T-helper 17 cell (primary cell): ENCODE data around the gene ZRANB2. TPM values are rescaled to one million over a fixed set of nuclear protein-coding genes. Genes with fewer than 3 reads are reported as not detected.

Source experiments
- ATAC-seq: fragments of 150-1000 bp; cut with Tn5 transposase; 2 replicates; pipeline ENCODE4 v1.10.0; 2021; ENCODE audit warnings: mild to moderate bottlenecking, moderate library complexity
- DNase-seq, 3 donors: peaks; one replicate each; pipeline versions ENCODE4 v3.0.0 to v3.0.0-alpha.2; 2020 to 2021
- H3K9me3 ChIP-seq: one replicate; pipeline ENCODE4 v1.7.0; 2013; ENCODE audit warnings: low read length, mild to moderate bottlenecking; ENCODE audit not compliant: control insufficient read depth, poor library complexity, severe bottlenecking
- H3K27ac Mint-ChIP-seq: one replicate; pipeline ENCODE4 v1.8.0; 2022; ENCODE audit warnings: mild to moderate bottlenecking, moderate library complexity, mixed read lengths
- H3K27me3 Mint-ChIP-seq: one replicate; pipeline ENCODE4 v1.8.0; 2022; ENCODE audit warnings: mixed read lengths
- H3K36me3 Mint-ChIP-seq: one replicate; pipeline ENCODE4 v1.8.0; 2022; ENCODE audit warnings: low read depth, mixed read lengths
- H3K4me1 Mint-ChIP-seq: one replicate; pipeline ENCODE4 v1.8.0; 2022; ENCODE audit warnings: mild to moderate bottlenecking, mixed read lengths
- H3K4me3 Mint-ChIP-seq: one replicate; pipeline ENCODE4 v1.8.0; 2022; ENCODE audit warnings: mild to moderate bottlenecking, moderate library complexity, mixed read lengths
- total RNA-seq, 4 donors: library from RNA in 2 of 4; stranded (reverse) in 2 of 4; gene quantifications; one replicate each; pipeline ENCODE4 v1.2.3 and lab custom pipeline; 2022 to 2026

ZRANB2 gene
- total RNA-seq, 2 donors from 2014 or later, result 88.5 to 95.2 TPM

DNA sequence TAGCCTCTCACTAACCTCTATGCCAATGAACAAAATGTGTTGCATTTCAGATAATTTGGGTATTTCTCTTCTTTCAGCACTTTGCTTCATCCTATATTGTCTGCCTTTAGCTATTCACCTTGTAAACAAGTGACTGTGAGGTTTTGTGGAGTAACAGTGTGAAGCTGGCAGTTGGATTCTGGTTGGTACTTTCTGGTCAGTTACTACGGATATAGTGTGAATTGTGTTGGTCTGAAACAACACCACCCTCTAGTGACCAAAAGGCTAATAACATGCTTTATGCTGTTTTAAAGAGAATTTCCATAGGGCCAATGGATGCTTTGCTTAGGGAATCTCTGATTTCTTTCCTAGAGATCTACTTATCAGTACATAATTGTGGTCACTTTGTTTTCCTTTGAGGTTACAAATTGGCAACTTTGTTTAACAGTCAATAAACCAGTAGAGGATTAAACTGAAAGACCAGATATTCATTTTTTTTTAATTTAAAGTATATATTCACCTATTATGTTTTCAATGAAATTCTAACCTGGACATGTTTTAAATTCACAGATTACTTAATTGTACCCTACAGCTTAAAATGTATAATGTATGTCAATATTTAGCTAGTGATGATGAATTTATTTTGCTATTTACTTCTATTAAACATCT lies 30.8 kb downstream of the ZRANB2 start:
- ATAC-seq (peak; percentile 56), DNase-seq (no peak)
- Mint-ChIP-seq H3K4me1 (peaks cover 18% of the 10 kb centered on the region), H3K27ac (no peak overlapping the region), H3K36me3 (peaks cover 4% of the 10 kb centered on the region), H3K4me3 (no peak overlapping the region), H3K27me3 (peaks cover 35% of the 10 kb centered on the region)
- no peaks in the 10 kb centered on the region for H3K9me3 ChIP-seq

DNA sequence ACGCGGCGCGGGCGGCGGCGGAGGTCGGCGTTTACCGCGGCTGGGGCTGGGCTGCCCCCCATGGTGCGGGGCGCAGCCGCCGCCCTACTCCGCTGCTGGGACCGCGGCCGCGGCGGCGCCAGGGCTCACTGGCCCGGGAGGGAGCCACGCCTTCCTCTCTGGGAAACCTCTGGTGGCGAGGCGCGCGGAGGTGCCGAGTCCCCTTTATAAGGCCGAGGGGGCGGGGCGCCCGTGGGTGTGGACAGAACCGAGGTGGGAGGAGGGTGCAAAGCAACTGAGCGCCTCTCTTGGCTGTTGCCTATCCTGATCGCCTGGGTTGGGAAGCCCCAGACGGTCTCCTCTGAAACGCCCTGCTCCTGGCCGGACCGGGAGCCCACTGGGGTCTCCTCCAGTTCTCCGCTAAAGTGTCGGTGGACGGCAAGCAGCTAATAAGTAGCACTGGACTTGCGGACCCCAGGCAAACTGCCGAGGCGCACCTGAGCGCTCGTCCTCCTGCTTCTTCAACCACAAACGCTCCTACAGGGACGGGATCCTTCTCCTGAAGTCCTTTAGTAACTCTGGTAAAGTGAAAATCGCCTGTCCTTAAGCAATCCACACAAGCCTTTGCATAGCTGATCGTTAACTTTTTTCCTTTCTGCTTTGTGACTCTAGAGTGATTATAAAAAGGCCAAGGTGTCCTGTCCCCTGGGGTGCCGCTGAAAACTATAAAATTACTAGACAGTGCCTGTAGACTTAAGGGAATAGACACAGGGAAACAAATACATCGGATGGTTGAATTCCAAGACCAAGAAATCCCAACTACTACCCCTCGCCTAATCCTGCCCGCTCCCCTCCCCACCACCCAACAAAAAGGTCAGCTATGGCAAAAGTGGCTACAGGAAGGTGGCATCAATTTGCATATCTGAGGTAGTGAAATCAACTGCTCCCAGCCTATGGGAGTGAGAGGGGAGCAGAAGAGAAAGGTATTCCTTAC lies 32.9 kb downstream of the ZRANB2 start, which contains the start of gene PTGER3:
PTGER3 (minus strand) TSS at position 182 of the 973 bp plus-strand sequence. CDS start 239 bp downstream, outside the sequence.
- Mint-ChIP-seq H3K36me3 (peaks cover 4% of the 10 kb centered on the region), H3K4me1 (peaks cover 16% of the 10 kb centered on the region), H3K27ac (no peak within 1 kb of the TSS), H3K27me3 (peaks cover 39% of the 10 kb centered on the region), H3K4me3 (peak within 1 kb of the TSS; percentile 89)
- peak; percentile 45 for ATAC-seq
- peak; percentile 16 to 37 (median 23) for DNase-seq
- H3K9me3 ChIP-seq, result no peaks in the 10 kb centered on the region

DNA sequence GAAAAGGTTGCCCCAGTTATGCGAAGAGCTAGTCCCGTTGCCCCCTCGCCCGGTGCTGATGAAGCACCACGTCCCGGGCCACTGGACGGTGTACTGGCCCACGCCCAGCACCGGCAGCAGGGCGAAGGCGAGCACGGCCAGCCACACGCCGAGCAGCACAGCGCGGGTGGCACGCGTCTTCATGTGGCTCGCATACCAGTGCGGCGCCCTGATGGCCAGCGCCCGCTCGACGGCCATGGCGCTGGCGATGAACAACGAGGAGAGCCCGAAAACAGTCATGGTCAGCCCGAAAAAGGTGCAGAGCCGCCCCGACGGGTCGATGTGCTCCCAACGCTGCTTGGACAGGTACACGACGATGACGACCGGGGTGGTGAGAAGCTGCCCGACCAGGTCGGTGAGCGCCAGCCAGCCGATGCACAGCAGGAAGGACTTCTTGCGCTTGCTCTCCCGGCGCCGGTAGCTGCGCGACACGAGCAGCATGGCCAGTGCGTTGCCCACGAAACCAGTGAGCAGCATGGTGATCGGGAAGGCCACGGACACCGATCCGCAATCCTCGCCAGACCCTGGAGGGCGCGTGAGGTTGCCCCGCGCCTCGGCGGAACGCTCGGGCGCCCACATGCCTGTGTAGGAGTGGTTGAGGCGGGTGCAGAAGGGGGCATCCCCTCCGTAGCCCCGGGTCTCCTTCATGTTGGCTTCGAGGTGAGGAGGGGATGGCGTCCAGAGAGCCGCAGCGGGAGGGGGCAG lies 33.8 kb downstream of the ZRANB2 start:
- ATAC-seq, result peak; percentile 53
- H3K27ac Mint-ChIP-seq, result no peak overlapping the region
- H3K36me3 Mint-ChIP-seq, result peaks cover 4% of the 10 kb centered on the region
- no peak for DNase-seq
- peak overlapping the region; percentile 89 for H3K4me3 Mint-ChIP-seq
- H3K27me3 Mint-ChIP-seq, result peaks cover 39% of the 10 kb centered on the region
- H3K4me1 Mint-ChIP-seq, result peaks cover 15% of the 10 kb centered on the region
- H3K9me3 ChIP-seq, result no peaks in the 10 kb centered on the region

DNA sequence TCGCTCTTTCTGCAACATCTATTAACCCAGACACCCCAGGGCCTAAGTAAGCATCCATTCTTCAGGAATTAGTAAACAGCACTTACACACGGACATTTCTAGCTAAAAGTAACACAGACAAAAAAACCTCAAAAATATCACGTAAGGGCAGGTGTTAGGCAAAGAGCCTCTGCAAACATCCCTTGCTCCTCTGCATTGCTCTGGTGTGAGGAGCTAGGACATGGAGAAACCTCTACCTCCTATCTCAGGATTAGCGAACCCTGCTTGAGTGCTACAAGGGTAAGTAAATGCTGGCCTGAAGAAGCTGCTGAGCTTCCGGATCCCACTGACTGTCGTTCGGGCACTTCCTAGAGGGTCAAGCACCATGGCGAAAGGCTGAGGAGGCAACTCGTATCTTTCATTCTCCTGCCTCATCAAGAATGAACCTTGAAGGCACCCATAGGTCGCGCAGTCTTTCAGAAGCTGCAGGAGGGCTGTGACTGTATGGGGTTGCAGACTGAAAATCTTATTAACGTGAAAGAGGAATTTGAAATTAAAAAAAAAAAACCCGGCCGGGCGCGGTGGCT lies 35.3 kb downstream of the ZRANB2 start:
- no peak for ATAC-seq
- Mint-ChIP-seq H3K27me3 (peaks cover 51% of the 10 kb centered on the region), H3K27ac (no peak overlapping the region)

DNA sequence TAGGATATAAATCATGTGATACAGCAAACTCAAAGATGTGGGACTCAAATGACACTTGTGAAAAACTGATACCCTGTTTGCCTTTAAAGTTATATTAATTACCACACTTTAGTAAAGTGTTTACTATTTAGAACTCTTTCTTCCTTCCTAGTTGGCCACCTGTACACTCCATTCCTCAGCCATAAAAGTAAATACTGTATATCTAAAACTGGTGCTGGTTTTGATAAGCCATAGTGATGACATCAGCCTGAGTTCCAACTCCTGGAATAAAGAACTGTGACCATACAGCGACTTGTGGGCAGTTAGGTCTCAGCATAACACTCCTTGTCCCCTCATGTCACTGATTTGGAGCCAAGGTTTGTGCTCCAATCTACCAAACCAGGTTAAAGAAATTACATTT lies 36.0 kb downstream of the ZRANB2 start:
- Mint-ChIP-seq H3K27me3 (peaks cover 57% of the 10 kb centered on the region), H3K4me1 (peaks cover 15% of the 10 kb centered on the region), H3K4me3 (no peak overlapping the region), H3K36me3 (peaks cover 4% of the 10 kb centered on the region), H3K27ac (no peak overlapping the region)
- no peaks in the 10 kb centered on the region for H3K9me3 ChIP-seq
- ATAC-seq (no peak), DNase-seq (no peak)

More for the DNA sequence above, 35.3 kb downstream of the ZRANB2 start:
- peak overlapping the region; percentile 31 for H3K4me3 Mint-ChIP-seq
- H3K4me1 Mint-ChIP-seq, result peaks cover 17% of the 10 kb centered on the region
- DNase-seq, result no peak
- peaks cover 4% of the 10 kb centered on the region for H3K36me3 Mint-ChIP-seq
- no peaks in the 10 kb centered on the region for H3K9me3 ChIP-seq

DNA sequence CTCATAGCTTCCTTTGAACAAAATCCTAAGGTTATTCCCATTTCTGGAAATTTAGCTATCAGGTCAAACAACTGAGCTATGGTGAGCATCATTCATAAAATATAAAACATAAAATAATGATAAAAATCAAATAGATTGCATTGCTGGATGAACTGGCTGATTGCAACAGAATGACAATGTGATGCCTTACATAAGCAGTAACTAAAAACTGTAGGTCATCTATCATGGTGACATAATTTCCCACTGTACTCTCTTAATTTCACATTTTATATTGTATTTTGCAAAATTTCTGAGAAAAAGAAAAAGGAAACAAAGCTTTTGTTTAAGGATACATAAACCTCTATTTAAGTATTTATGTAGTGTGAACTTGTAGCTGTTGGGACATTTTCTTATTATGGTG lies 37.8 kb downstream of the ZRANB2 start:
- Mint-ChIP-seq H3K36me3 (peaks cover 4% of the 10 kb centered on the region), H3K4me1 (peaks cover 15% of the 10 kb centered on the region), H3K27ac (no peak overlapping the region), H3K4me3 (no peak overlapping the region), H3K27me3 (peaks cover 58% of the 10 kb centered on the region)
- no peak for DNase-seq
- no peaks in the 10 kb centered on the region for H3K9me3 ChIP-seq
- no peak for ATAC-seq

DNA sequence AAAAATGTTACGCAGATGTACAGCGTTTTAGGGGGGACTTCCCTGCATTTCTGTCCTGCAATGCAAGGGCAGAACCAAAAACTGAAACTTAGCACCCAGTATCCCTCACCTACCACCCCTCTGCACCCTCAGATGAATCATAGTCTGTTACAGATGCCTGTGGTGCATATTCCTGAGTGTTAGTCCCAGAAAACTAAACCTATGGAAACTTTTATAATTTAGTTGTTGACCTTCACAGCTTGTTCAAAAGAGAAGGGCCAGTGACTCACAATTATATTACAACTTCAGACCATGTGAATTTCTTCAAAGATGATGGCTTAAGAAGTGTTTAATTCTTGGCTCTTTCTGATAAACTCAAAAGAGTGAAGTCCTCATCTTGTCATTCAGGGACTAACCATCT lies 39.0 kb downstream of the ZRANB2 start:
- DNase-seq, result no peak
- H3K4me1 Mint-ChIP-seq, result peaks cover 12% of the 10 kb centered on the region
- H3K4me3 Mint-ChIP-seq, result no peak overlapping the region
- no peak for ATAC-seq
- no peak overlapping the region for H3K27ac Mint-ChIP-seq
- H3K9me3 ChIP-seq, result no peaks in the 10 kb centered on the region
- peaks cover 4% of the 10 kb centered on the region for H3K36me3 Mint-ChIP-seq
- peaks cover 54% of the 10 kb centered on the region for H3K27me3 Mint-ChIP-seq

DNA sequence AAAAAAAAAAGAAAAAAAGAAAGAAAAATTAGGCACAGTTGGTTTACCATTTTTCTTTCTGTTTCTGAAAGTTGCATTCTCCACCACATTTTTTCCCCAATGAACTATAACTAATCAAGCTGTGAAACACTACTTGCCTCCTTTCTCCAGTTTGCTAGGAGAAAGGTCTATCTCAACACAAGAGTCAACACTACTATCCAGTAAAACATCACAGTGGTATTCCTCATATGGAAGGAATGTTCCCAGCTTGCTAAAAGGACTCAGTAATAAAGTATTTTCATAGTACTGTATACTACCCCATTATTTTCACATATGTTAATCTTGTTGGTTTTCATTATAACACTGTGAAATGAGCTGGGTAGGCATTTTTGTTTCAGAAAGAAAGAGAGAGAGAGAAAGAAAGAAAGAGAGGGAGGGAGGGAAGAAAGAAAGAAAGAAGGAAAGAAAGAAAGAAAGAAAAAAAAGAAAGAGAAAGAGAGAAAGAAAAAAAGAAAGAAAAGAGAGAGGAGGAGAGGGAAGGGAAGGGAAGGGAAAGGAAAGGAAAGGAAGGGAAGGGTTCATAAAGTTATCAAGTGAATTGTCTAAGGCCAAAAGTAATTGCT lies 41.1 kb downstream of the ZRANB2 start:
- H3K36me3 Mint-ChIP-seq, result no peaks in the 10 kb centered on the region
- H3K4me3 Mint-ChIP-seq, result no peak overlapping the region
- H3K27ac Mint-ChIP-seq, result no peak overlapping the region
- peaks cover 5% of the 10 kb centered on the region for H3K4me1 Mint-ChIP-seq
- ATAC-seq (no peak), DNase-seq (no peak)
- H3K9me3 ChIP-seq, result no peaks in the 10 kb centered on the region
- H3K27me3 Mint-ChIP-seq, result peaks cover 49% of the 10 kb centered on the region

DNA sequence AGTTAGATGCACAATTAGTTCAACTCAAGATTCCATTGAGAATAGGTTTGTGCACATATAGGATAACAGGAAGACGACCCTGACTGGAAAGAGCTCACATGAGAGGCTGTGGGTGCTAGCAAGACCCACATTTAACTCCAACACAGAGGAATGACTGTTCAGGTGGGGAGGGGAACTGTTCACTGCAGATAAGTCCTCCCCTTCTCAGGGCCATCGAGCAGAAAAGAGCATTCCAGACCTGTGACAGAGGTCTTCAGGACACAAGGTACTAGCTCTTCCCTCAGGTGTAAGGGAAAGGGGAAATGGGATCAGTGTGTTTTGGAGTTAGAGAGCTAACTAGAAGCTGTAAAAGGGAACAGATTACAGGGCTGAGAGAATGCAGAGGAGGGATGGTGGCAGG lies 41.9 kb downstream of the ZRANB2 start:
- no peaks in the 10 kb centered on the region for H3K9me3 ChIP-seq
- H3K36me3 Mint-ChIP-seq, result no peaks in the 10 kb centered on the region
- H3K27me3 Mint-ChIP-seq, result peaks cover 48% of the 10 kb centered on the region
- peaks cover 5% of the 10 kb centered on the region for H3K4me1 Mint-ChIP-seq
- DNase-seq, result no peak
- no peak overlapping the region for H3K4me3 Mint-ChIP-seq
- ATAC-seq, result no peak
- H3K27ac Mint-ChIP-seq, result no peak overlapping the region

DNA sequence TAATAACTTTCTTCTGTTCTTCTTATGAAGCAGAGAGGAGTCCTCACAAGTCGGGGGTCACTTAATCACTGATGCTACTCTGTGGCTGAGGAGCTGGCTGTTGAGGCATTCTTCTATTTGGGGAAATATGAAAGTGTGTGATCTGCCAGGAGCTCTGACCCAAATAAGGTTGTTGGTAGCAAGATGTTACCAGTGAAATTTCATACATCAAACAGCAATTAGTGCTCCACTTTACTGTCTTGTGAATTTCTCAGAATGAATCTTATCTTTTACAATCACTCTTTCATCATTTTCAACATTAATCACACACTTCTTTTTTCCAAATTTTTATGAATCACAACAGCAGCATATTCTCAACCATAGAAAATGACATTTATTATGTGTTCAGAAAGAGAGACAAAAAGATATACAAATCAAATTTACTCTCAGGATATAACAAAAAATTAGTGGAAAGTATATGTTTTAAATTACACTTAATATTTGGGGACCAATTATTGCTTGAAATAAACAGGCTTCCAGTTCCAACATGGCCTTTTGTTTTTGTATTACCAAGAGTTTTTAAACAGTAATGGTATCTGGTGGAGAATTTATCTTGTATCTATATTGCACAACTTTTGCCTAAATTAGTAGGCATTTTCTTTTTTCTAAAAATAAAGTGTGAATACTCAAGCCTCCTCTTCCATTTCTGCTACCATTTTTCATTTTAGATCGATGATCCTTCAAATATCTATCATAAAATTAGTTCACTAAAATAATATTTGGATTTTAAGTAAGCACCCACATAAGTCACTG lies 42.8 kb downstream of the ZRANB2 start:
- no peak overlapping the region for H3K4me3 Mint-ChIP-seq
- ATAC-seq, result no peak
- peaks cover 5% of the 10 kb centered on the region for H3K4me1 Mint-ChIP-seq
- no peaks in the 10 kb centered on the region for H3K9me3 ChIP-seq
- no peak for DNase-seq
- H3K27ac Mint-ChIP-seq, result no peak overlapping the region
- H3K36me3 Mint-ChIP-seq, result no peaks in the 10 kb centered on the region
- H3K27me3 Mint-ChIP-seq, result peaks cover 54% of the 10 kb centered on the region

DNA sequence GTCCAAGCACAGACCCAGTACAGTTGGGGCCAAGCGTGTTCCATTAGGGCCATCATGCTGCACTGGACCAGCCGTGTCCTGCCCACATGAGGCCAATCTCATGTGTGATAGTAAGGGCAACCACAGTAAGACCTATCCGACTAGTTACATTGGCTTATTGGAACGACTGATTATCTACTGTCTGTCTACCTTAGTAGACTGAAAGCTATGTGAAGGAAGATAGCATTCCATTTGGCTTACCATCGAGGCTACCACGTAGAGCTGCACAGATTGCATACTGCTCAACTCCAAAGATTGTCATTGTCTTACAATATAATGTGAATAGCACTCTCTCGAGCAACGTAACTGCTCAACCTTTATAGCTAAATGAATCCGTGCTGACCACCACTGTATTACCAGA lies 43.8 kb downstream of the ZRANB2 start:
- ATAC-seq, result no peak

DNA sequence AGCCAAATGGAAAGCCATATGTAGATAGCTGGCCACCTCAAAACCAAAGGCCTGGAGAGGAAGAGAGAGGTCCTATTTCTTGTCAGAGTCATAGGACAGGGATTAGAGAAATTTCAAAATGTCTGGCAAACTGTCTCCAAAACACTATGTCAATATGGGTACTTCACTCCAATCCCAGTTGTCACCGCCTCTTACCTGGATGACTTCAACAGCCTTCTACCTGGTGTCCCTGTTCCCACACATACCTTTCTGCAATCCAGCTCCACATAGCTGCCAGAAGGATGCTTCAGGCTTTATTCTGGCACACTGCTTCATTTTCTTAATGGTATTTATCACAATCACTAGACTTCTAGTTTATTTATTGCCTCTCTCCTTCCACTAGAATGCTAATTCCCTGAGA lies 47.7 kb downstream of the ZRANB2 start:
- Mint-ChIP-seq H3K36me3 (no peaks in the 10 kb centered on the region), H3K4me3 (no peak overlapping the region), H3K27me3 (peaks cover 48% of the 10 kb centered on the region), H3K27ac (no peak overlapping the region), H3K4me1 (peaks cover 5% of the 10 kb centered on the region)
- DNase-seq, result no peak
- ATAC-seq, result no peak
- no peaks in the 10 kb centered on the region for H3K9me3 ChIP-seq

More for the DNA sequence above, 43.8 kb downstream of the ZRANB2 start:
- no peak overlapping the region for H3K27ac Mint-ChIP-seq
- H3K4me3 Mint-ChIP-seq, result no peak overlapping the region
- H3K9me3 ChIP-seq, result no peaks in the 10 kb centered on the region
- peaks cover 58% of the 10 kb centered on the region for H3K27me3 Mint-ChIP-seq
- no peaks in the 10 kb centered on the region for H3K36me3 Mint-ChIP-seq
- no peak for DNase-seq
- H3K4me1 Mint-ChIP-seq, result peaks cover 5% of the 10 kb centered on the region
